Central memory CD8-positive, alpha-beta T cell (primary cell): ENCODE results near the gene TMPRSS7.
A peak's percentile ranks its signal among the peaks of the same experiment; 100 is the strongest.

Experiments
- ATAC-seq: fragments of 150-1000 bp; cut with Tn5 transposase; replicated peaks from 2 replicates; pipeline ENCODE4 v1.10.0; 2022; ENCODE audit warnings: mild to moderate bottlenecking, moderate FRiP score, moderate number of reproducible peaks; ENCODE audit not compliant: poor library complexity, severe bottlenecking; ENCODE audit errors: extremely low read depth
- DNase-seq, 2 donors: peaks; one replicate each; pipeline ENCODE4 v3.0.0; 2021; ENCODE audit warnings: low spot score in 2 of 2
- H3K27ac Mint-ChIP-seq: one replicate; pipeline ENCODE4 v1.8.0; 2022; ENCODE audit warnings: low read depth, mild to moderate bottlenecking, moderate library complexity, mixed read lengths
- H3K27me3 Mint-ChIP-seq: one replicate; pipeline ENCODE4 v1.8.0; 2022; ENCODE audit warnings: mixed read lengths
- H3K36me3 Mint-ChIP-seq: one replicate; pipeline ENCODE4 v1.8.0; 2022; ENCODE audit warnings: mild to moderate bottlenecking, moderate library complexity, mixed read lengths; ENCODE audit not compliant: insufficient read depth
- H3K4me1 Mint-ChIP-seq: one replicate; pipeline ENCODE4 v1.8.0; 2022; ENCODE audit warnings: mixed read lengths
- H3K4me3 Mint-ChIP-seq: one replicate; pipeline ENCODE4 v1.8.0; 2022; ENCODE audit warnings: mild to moderate bottlenecking, moderate library complexity, mixed read lengths
- H3K9me3 Mint-ChIP-seq: one replicate; pipeline ENCODE4 v1.8.0; 2022; ENCODE audit warnings: mixed read lengths

TMPRSS7 gene

GRCh38 chr3:112034436-112034835 lies at the start of gene TMPRSS7:
Gene TMPRSS7 (plus strand): TSS chr3:112034736. CDS start chr3:112034846, 110 bp downstream.
- Mint-ChIP-seq H3K9me3 (no peaks in the 10 kb centered on the region), H3K4me3 (no peak within 1 kb of the TSS), H3K36me3 (no peaks in the 10 kb centered on the region), H3K4me1 (no peaks in the 10 kb centered on the region), H3K27me3 (peaks cover 11% of the 10 kb centered on the region), H3K27ac (no peak within 1 kb of the TSS)
- DNase-seq (no peak), ATAC-seq (no peak)

- ATAC-seq, result no peak
- Mint-ChIP-seq H3K36me3 (peaks cover 26% of the 10 kb centered on the region), H3K9me3 (no peaks in the 10 kb centered on the region), H3K27ac (no peak overlapping the region), H3K27me3 (no peaks in the 10 kb centered on the region), H3K4me3 (no peak overlapping the region), H3K4me1 (peaks cover 36% of the 10 kb centered on the region)
- DNase-seq, result no peak
Measured at GRCh38 chr3:111986800-111987199, 47.7 kb upstream of the TMPRSS7 start.

GRCh38 chr3:111989061-111989678 lies 45.4 kb upstream of the TMPRSS7 start:
- no peak for DNase-seq
- Mint-ChIP-seq H3K9me3 (no peaks in the 10 kb centered on the region), H3K4me3 (no peak overlapping the region), H3K27ac (no peak overlapping the region), H3K36me3 (peaks cover 31% of the 10 kb centered on the region), H3K4me1 (peaks cover 26% of the 10 kb centered on the region), H3K27me3 (no peaks in the 10 kb centered on the region)
- peak; percentile 67 for ATAC-seq

GRCh38 chr3:111993038-111993437 lies 41.5 kb upstream of the TMPRSS7 start:
- Mint-ChIP-seq H3K27me3 (no peaks in the 10 kb centered on the region), H3K27ac (no peak overlapping the region), H3K4me3 (no peak overlapping the region), H3K36me3 (peaks cover 18% of the 10 kb centered on the region), H3K9me3 (no peaks in the 10 kb centered on the region), H3K4me1 (peaks cover 6% of the 10 kb centered on the region)
- DNase-seq (no peak), ATAC-seq (no peak)

- Mint-ChIP-seq H3K9me3 (no peaks in the 10 kb centered on the region), H3K4me1 (peaks cover 18% of the 10 kb centered on the region), H3K4me3 (peak within 1 kb of the TSS; percentile 39), H3K27me3 (no peaks in the 10 kb centered on the region), H3K36me3 (no peaks in the 10 kb centered on the region), H3K27ac (no peak within 1 kb of the TSS)
- ATAC-seq (no peak), DNase-seq (no peak)
Measured at GRCh38 chr3:111998636-111999483, 35.7 kb upstream of the TMPRSS7 start, which contains the start of gene TAGLN3. Gene TAGLN3 (plus strand): TSS chr3:111998922. CDS start chr3:111999423, 501 bp downstream.

GRCh38 chr3:111999484-112000324 lies 34.8 kb upstream of the TMPRSS7 start:
- Mint-ChIP-seq H3K27ac (no peak overlapping the region), H3K4me1 (peaks cover 21% of the 10 kb centered on the region), H3K4me3 (no peak overlapping the region), H3K27me3 (no peaks in the 10 kb centered on the region), H3K9me3 (no peaks in the 10 kb centered on the region), H3K36me3 (no peaks in the 10 kb centered on the region)
- no peak for ATAC-seq
- DNase-seq, result no peak

GRCh38 chr3:112000367-112000771 lies 34.2 kb upstream of the TMPRSS7 start:
- ATAC-seq, result no peak
- Mint-ChIP-seq H3K4me3 (no peak overlapping the region), H3K27me3 (no peaks in the 10 kb centered on the region), H3K36me3 (no peaks in the 10 kb centered on the region), H3K4me1 (peaks cover 21% of the 10 kb centered on the region), H3K27ac (no peak overlapping the region), H3K9me3 (no peaks in the 10 kb centered on the region)
- no peak for DNase-seq

- no peak overlapping the region for H3K4me3 Mint-ChIP-seq
- DNase-seq (no peak), ATAC-seq (no peak)
- H3K4me1 Mint-ChIP-seq, result peaks cover 21% of the 10 kb centered on the region
- no peaks in the 10 kb centered on the region for H3K27me3 Mint-ChIP-seq
- H3K36me3 Mint-ChIP-seq, result no peaks in the 10 kb centered on the region
- no peaks in the 10 kb centered on the region for H3K9me3 Mint-ChIP-seq
- no peak overlapping the region for H3K27ac Mint-ChIP-seq
Measured at GRCh38 chr3:112000966-112001365, 33.6 kb upstream of the TMPRSS7 start.

GRCh38 chr3:112001526-112001925 lies 33.0 kb upstream of the TMPRSS7 start:
- ATAC-seq (no peak), DNase-seq (no peak)
- Mint-ChIP-seq H3K36me3 (no peaks in the 10 kb centered on the region), H3K9me3 (no peaks in the 10 kb centered on the region), H3K4me3 (no peak overlapping the region), H3K4me1 (peaks cover 21% of the 10 kb centered on the region), H3K27me3 (no peaks in the 10 kb centered on the region), H3K27ac (no peak overlapping the region)

- Mint-ChIP-seq H3K4me1 (peaks cover 21% of the 10 kb centered on the region), H3K27ac (no peak overlapping the region), H3K9me3 (no peaks in the 10 kb centered on the region), H3K4me3 (no peak overlapping the region), H3K36me3 (no peaks in the 10 kb centered on the region), H3K27me3 (no peaks in the 10 kb centered on the region)
- DNase-seq (no peak), ATAC-seq (no peak)
Measured at GRCh38 chr3:112002096-112002971, 32.2 kb upstream of the TMPRSS7 start.

GRCh38 chr3:112003321-112004080 lies 31.0 kb upstream of the TMPRSS7 start:
- H3K27me3 Mint-ChIP-seq, result no peaks in the 10 kb centered on the region
- no peak overlapping the region for H3K4me3 Mint-ChIP-seq
- DNase-seq (no peak), ATAC-seq (no peak)
- H3K36me3 Mint-ChIP-seq, result no peaks in the 10 kb centered on the region
- H3K9me3 Mint-ChIP-seq, result no peaks in the 10 kb centered on the region
- H3K27ac Mint-ChIP-seq, result no peak overlapping the region
- peaks cover 21% of the 10 kb centered on the region for H3K4me1 Mint-ChIP-seq
